GM10266 (cell line): ENCODE measurements around the gene RNF128.
"Not testable (repeated sequence)": the region's sequence is repeated elsewhere in the genome, so short reads cannot be mapped to it uniquely, and the experiment has no call there.

ENCODE experiments used
- DNase-seq: peaks from one replicate; pipeline ENCODE4 v3.0.0; 2012; ENCODE audit errors: extremely low spot score
- TF ChIP-seq, protein P1 (sequence below): IDR thresholded peaks from 2 replicates; pipeline ENCODE4 v1.5.1; 2012; ENCODE audit warnings: mild to moderate bottlenecking, low read depth; ENCODE audit not compliant: control insufficient read depth, insufficient read depth; ENCODE audit errors: missing control alignments

Gene RNF128

DNA sequence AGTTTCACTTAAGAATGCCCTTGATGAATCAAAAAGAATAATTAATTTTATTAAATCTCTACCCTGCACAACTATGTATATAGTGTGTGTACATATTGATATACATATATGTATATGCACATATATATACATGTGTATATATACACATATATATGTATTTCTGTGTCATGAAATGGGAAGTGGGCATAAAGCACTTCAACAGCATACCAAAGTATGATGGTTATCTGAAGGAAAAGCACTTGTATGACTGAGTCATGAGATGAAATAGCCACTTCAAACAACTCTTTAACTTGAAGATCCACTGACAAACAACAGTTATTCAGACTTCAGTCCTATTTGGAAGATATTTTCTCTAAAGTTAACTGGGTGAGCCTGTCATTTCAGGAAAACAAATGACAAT, 16.3 kb downstream of the RNF128 start:
- TF ChIP-seq, protein P1, sequence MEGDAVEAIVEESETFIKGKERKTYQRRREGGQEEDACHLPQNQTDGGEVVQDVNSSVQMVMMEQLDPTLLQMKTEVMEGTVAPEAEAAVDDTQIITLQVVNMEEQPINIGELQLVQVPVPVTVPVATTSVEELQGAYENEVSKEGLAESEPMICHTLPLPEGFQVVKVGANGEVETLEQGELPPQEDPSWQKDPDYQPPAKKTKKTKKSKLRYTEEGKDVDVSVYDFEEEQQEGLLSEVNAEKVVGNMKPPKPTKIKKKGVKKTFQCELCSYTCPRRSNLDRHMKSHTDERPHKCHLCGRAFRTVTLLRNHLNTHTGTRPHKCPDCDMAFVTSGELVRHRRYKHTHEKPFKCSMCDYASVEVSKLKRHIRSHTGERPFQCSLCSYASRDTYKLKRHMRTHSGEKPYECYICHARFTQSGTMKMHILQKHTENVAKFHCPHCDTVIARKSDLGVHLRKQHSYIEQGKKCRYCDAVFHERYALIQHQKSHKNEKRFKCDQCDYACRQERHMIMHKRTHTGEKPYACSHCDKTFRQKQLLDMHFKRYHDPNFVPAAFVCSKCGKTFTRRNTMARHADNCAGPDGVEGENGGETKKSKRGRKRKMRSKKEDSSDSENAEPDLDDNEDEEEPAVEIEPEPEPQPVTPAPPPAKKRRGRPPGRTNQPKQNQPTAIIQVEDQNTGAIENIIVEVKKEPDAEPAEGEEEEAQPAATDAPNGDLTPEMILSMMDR = no peak
- no peak for DNase-seq

- DNase-seq = no peak
- TF ChIP-seq, protein P1 = no peak
These were observed 21.9 kb downstream of the RNF128 start for GRCh38 chrX:106748377-106748776.

DNA sequence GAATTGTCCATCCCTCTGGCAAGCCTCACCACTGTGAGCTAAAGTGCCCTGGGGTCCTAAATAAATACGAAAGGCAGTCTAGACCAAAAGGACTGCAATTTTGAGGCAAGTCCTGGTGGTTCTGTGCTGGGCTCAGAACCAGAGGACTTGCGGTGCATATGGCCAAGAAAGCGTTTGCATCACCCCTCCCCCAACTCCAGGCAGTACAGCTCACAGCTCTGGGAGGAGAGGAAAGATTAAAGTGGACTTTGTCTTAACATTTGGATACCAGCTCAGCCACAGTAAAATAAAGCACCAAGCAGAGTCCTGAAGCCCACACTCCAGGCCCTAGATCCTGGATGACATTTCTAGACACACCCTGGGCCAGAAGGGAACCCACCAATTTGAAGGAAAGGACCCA, 24.9 kb downstream of the RNF128 start:
- TF ChIP-seq, protein P1 = no peak
- no peak for DNase-seq

DNA sequence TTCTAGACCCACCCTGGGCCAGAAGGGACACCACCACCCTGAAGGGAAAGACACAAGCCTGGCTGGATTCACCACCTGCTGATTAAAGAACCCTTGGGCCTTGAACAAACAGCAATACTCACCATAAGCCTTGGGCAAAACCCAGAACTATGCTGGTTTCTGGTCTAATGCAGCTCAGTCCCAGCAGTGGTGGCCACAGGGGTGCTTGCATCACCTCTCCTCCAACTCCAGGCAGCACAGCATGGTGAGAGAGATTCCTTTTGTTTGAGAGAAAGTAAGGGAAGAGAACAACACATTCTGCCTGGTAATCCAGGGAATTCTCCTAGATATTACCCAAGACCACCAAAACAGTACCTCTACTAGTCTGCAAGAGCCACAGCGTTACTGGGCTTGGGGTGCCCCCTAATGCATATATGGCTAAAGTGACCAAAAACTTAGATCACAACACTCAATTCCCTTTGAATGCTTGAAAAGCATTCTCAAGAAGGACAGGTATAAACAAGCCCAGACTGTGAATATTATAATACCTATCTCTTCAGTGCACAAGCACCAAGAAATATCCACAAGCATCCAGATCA, 25.7 kb downstream of the RNF128 start:
- no peak for DNase-seq

DNA sequence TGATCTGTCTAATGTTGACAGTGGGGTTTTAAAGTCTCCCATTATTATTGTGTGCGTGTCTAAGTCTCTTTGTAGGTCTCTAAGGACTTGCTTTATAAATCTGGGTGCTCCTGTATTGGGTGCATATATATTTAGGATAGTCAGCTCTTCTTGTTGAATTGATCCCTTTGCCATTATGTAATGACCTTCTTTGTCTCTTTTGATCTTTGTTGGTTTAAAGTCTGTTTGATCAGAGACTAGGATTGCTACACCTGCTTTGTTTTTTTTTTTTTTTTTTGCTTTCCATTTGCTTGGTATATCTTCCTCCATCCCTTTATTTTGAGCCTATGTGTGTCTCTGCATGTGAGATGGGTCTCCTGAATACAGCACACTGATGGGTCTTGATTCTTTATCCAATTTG, 42.8 kb downstream of the RNF128 start:
- not testable (repeated sequence) for DNase-seq

More for the DNA sequence above, 25.7 kb downstream of the RNF128 start:
- TF ChIP-seq, protein P1 = peak; percentile 4

DNA sequence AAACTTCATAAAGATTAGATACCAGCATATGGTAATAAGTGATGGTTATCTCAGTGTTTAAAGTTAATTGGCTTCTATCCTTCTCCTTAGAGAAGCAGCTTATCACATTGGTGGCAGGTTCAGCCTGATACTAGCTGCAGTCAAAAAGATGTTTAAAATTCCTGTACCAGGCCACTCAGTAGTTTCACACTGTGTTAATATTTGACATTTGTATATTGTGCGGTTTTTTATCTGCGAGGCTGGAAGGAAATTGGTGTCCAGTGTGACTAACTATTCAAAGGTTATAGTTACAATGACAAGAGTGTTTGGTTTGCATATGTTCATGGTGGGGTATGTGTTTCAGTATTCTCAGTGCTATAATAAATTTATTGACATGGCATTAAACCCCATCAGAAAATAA, 48.5 kb downstream of the RNF128 start:
- no peak for DNase-seq

GRCh38 chrX:106780264-106780663, 53.8 kb downstream of the RNF128 start:
- TF ChIP-seq, protein P1 = no peak

More for the DNA sequence above, 48.5 kb downstream of the RNF128 start:
- TF ChIP-seq, protein P1 = no peak

More at GRCh38 chrX:106780264-106780663, 53.8 kb downstream of the RNF128 start:
- no peak for DNase-seq
